Measurements from ENCODE around the gene SPATA19.

The SPATA19 gene

GRCh38 chr11:133818302-133818701 lies 27.0 kb downstream of the SPATA19 start:
- no peak for DNase-seq (ENCODE audit: low read depth)

GRCh38 chr11:133817449-133817848 lies 27.9 kb downstream of the SPATA19 start:
- no peak for DNase-seq (ENCODE audit: low read depth)

GRCh38 chr11:133816146-133816870 lies 29.0 kb downstream of the SPATA19 start:
- no peak for DNase-seq (ENCODE audit: low read depth)

DNA sequence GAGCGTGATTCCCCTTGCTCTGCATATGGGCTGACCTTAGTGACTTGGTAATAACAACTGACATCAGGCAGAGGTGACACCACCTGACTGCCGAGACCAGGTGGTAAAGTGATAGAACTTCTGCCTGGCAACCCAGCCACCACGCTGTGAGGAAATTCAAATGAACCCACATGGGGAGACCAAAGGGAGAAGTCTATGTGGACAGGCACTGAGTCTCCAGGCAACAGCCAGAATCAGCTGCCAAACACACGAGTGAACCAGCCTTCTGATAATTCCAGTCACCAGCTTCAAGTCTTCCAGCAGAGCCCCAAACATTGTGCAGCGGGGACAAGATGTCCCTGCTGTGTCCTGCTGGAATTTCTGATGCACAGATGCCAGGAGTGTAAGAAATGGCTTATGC lies 29.7 kb downstream of the SPATA19 start:
- DNase-seq (ENCODE audit: low read depth): no peak

GRCh38 chr11:133814588-133815100 lies 30.7 kb downstream of the SPATA19 start:
- DNase-seq (ENCODE audit: low read depth): no peak

- DNase-seq (ENCODE audit: low read depth): no peak
Observed at GRCh38 chr11:133811850-133812685, 33.2 kb downstream of the SPATA19 start.

GRCh38 chr11:133810766-133811165 lies 34.5 kb downstream of the SPATA19 start:
- DNase-seq (ENCODE audit: low read depth): no peak

- DNase-seq (ENCODE audit: low read depth): no peak
Observed at GRCh38 chr11:133809569-133810491, 35.5 kb downstream of the SPATA19 start.

GRCh38 chr11:133808393-133809140 lies 36.7 kb downstream of the SPATA19 start:
- no peak for DNase-seq (ENCODE audit: low read depth)

DNA sequence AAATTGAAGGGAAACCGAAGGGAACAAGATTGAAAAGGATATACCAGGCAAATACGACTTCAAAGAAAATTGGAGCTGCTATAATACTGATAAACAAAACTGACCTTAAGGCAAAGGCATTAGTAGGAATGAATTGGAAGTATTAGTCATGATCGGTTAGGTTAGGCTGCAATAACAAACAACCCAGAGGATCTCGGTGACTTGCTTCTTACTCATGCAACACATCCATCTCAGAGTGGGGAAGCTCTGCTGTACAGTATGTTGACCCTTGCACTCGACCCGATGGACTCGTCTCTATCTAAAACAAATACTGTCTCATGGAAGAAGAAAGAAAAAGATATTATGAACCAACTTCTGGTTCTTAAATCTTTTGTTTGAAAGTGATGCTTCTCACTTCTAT lies 42.3 kb downstream of the SPATA19 start:
- no peak for DNase-seq (ENCODE audit: low read depth)

GRCh38 chr11:133801356-133801755 lies 44.0 kb downstream of the SPATA19 start:
- no peak for DNase-seq (ENCODE audit: low read depth)

- no peak for DNase-seq (ENCODE audit: low read depth)
Observed at GRCh38 chr11:133800666-133801065, 44.6 kb downstream of the SPATA19 start.

DNA sequence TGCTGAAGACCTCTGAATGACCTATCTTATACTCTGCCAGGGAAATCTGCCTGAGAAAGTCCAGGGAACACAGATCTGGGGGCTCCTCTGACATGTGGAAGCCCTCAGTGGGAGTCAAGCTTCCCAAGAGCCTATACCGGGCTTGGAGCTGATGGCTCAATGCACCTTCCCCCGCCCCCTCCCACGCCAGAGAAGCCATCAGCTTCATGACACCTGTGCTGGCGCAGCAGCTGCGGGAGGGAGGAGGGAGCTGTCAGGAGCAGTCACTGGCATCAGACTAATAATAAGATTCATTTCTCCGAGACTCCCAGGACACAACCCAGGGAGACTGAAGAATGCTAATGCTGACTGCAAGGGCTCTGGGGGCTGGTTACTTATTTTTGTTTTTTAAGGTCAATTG lies 47.8 kb downstream of the SPATA19 start:
- no peak for DNase-seq (ENCODE audit: low read depth)

- no peak for DNase-seq (ENCODE audit: low read depth)
Observed at GRCh38 chr11:133796043-133796795, 49.1 kb downstream of the SPATA19 start.

- DNase-seq (ENCODE audit: low read depth): no peak
Observed at GRCh38 chr11:133795088-133795487, 50.2 kb downstream of the SPATA19 start.

DNA sequence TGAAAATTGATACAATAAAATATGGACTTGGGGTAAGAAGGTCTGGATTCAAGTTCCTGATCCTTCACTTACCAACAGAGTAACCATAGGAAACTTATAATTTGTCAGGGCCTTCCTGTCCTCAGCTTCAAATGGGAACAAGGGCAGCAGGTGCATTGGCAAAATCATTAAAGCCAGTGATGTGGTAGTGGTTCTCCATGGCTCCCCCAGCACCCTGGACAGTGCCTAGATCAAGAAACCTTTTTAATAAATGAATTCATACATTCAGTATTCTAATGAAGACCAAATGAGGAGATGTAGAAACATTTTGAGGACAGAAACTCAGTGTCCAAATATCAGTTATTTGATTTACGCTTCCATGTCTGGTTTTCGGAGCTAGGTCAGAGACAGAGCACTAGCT lies 51.1 kb downstream of the SPATA19 start:
- no peak for DNase-seq (ENCODE audit: low read depth)

- no peak for DNase-seq (ENCODE audit: low read depth)
Observed at GRCh38 chr11:133793271-133794035, 51.9 kb downstream of the SPATA19 start.

DNA sequence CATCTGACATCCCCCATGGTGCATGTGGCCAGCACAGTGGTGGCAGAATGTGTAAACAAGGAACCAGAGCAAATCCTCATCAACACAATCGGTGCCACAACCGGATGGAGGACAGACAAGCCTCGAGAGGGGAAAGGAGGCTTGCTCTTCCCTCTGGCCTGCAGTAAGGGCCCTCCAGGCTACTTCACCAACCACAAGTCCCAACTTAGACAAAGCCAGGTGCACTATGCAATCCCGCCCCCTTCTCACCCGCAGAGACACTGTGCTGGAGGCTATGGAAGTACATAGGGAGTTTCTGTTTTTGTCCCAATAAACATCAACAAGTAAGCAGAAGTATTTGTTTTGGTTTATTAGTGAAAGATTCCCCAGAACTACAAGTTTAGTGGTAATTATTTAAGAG lies 54.3 kb downstream of the SPATA19 start:
- no peak for DNase-seq (ENCODE audit: low read depth)
